ENCODE data around the gene BST2.
A peak's percentile ranks its signal among the peaks of the same experiment; 100 is the strongest.
"Not testable (repeated sequence)": the region's sequence is repeated elsewhere in the genome, so short reads cannot be mapped to it uniquely, and the experiment has no call there.

Gene BST2

DNA sequence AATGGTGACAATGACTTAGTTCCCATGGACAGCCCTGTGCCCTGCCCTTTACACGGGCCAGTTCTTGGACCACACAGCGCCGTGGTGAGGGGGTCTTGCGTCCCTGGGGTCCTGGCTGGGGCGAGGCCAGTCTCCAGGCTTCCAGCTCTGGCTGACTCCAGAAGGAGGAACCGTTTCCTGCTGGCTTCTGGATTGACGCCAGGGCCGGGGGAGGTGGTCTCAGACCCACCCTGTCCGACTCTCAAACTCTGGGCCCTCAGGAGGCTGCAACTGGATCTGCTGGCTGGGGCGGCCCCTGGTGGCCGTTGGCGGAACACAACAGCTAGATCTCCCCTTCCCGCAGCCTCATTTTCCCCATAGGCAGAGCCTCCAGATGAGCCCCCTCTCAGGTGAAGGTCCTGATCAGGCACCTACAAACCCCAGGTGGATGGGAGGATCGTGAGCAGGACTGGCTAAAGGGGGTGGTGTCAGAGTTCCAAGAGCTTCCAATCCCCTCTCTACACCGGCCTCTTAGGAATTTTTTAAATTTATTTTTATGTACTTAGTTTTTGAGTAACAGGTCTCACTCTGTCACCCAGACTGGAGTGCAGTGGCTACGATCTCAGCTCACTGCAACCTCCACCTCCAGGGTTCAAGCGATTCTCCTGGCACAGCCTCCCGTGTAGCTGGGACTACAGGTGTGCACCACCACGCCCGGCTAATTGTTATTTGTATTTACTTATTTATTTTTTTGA lies 19.4 kb downstream of the BST2 start:
- DNase-seq, result peak in 4 of 5 donors; percentile 40 to 53 (median 48)

DNA sequence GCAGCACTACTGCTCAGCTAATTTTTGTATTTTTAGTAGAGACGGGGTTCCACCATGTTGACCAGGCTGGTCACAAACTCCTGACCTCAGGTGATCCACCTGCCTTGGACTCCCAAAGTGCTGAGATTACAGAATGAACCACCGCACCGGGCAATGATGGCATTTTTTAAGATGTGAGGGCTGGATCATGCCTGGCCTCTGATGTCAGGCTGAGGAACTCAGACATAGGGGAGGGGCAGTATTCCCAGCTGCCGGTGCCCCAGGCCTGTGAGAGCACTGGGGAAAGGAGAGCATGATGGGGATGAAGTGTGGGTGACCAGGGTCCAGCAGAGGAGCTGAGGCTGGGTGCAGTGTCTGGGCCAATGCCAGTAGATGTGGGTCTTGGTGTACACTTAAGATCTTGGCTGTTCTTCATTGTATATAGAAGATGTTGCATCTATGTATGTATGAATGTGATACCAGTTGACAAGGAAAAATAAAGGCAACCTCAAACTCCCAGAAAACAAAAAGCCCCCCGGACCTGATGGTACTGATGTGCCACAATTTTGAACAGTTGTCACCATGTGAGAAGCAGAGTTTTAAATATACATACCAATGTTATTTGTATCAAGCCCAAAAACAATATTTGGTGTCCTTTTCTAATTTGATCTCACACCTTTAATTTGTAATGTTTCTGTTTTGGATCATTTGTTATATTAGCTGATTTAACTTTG lies 24.8 kb downstream of the BST2 start:
- no peak for DNase-seq

DNA sequence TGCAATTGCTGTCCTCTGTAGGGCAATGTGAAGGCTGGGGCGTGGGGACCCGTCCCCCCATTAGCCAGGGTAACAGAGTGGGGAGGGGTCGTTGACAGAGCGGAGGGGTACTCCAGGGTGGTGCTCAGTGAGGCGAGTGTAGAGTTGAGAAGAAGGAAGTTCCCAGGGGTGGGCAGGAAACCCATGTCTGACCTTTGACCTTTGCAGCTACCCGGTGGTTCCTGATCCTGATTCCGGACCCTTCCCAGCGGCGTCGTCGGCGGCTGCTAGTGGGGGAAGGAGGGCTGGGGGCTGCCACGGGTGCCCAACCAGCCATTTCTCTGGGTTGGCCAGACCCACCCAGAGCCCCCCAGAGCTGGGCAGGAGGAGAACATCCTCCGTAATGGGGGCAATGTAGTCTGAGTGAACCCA lies 26.2 kb downstream of the BST2 start:
- DNase-seq, result no peak

DNA sequence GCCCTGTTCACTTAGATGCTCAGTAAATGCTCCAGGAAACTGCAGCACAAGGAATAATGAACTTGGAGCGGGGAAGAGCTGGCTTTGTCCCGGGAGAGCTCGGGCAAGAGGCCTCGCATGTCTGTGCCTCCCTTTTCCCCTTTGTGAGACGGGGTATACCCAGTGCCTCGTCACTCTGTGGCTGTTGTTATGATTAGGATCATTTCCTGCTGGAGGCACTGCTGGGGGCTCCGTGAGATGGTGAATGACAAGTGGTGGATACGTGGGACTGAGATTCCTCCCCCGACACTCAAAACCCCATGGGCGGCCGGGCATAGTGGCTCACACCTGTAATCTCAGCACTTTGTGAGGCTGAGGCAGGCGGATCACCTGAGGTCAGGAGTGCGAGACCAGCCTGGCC lies 27.2 kb downstream of the BST2 start:
- DNase-seq, result no peak

- no peak for DNase-seq
Observed at GRCh38 chr19:17376935-17377600, 28.4 kb downstream of the BST2 start, which contains the start of gene PLVAP. Gene PLVAP, minus strand, starts transcription at chr19:17377342. Its CDS starts 54 bp downstream, at chr19:17377288.

- no peak for DNase-seq
Observed at GRCh38 chr19:17370026-17370587, 35.3 kb downstream of the BST2 start.

- DNase-seq, result no peak
Observed at GRCh38 chr19:17365361-17365760, 40.1 kb downstream of the BST2 start.

- not testable (repeated sequence) for DNase-seq
Observed at GRCh38 chr19:17363852-17364605, 41.4 kb downstream of the BST2 start.

GRCh38 chr19:17359905-17360800 lies 45.3 kb downstream of the BST2 start:
- DNase-seq, result no peak

DNA sequence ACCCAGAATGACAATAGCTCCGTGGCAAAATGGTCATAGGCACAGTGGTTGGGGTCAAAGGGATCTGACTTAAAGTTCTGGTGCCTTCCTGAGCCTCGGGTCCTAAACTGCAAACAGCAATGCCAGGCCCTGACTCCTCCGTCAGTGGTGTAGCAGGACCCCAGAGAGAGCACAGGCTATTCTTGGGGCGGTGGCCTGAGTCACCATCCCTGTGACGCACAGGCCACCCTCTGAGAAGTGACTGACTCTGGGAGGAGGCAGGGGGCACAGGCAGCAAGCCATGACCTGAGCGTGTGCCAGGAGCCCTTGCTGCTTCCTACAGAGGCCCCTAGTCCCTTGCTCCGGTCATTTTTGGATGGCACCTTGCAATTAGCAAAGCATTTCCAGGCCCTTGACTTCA lies 47.0 kb downstream of the BST2 start:
- DNase-seq, result no peak

- DNase-seq, result no peak
Observed at GRCh38 chr19:17357724-17358123, 47.7 kb downstream of the BST2 start.

DNA sequence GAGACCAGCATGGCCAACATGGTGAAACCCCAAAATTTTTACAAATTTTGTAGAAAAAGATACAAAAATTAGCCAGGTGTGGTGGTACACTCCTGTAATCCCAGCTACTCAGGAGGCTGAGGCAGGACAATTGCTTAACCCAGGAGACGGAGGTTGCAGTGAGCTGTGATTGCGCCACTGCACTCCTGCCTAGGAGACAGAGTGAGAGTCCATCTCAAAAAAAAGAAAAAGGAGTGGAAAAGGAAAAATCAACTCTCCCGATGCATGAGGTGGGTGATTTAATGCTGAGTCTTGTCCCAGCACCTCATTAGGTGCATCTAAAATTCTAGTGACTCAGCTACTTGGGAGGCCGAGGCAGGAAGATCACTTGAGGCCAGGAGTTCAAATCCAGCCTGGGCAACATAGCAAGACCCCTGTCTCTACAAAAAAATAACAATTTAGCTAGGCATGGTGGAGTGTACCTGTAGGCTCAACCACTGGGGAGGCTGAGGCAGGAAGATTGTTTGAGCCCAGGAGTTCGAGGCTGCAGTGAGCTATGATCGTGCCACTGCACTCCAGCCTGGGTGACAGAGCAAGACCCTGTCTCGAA lies 48.3 kb downstream of the BST2 start:
- DNase-seq, result no peak

DNA sequence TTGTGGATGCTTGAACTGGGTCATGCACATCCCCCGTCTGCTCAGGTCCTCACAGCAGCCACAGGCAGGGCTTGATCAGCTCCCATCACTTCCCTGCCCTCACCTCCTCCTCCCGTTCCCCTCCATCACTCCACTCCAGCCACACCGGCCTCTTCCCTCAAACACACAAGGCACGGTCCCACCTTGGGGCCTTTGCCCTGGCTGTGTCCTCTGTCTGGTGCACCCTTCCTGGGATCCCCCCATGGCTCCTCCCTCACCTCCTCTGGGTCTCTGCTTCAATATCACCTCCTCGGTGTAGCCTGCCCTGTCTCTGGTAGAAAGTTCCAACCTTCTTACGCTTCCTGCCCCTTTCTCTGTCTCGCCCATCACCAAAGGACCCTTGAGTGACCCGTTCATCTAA lies 52.0 kb downstream of the BST2 start:
- no peak for DNase-seq

All from T-helper 1 cell (primary cell).